Amniotic stem cell (primary cell): ENCODE data around the gene DNHD1.

Experiments
- DNase-seq: peaks from one replicate; lab custom pipeline; 2025; lab: John Stamatoyannopoulos, UW

Gene DNHD1

GRCh38 chr11:6612213-6613041, 115.3 kb downstream of the DNHD1 start, which contains the start of gene TAF10:
Gene TAF10 (minus strand): TSS chr11:6612216. CDS start chr11:6612189, 27 bp downstream.
- DNase-seq, result peak; percentile 95

GRCh38 chr11:6613496-6613895, 116.4 kb downstream of the DNHD1 start:
- no peak for DNase-seq

DNA sequence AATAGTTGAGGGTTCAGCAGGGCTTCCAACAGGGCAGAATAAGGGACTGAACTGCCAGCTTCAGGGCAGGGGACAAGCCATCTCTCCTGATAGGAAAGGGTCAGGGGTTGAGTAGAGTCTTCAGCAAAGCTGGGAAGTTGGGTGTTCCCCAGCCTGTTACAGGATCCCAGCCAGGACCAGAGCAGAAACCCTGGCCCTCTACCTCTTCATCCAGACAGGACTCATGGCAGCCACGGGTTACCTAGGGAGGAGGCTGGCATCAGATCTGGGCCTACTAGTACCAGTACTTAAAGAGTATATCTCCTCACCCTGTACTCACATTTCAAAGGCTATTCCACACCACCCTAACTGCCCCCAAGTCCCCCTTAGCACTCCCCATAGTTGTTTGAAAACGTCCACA, 117.4 kb downstream of the DNHD1 start:
- no peak for DNase-seq

GRCh38 chr11:6615046-6615445, 118.0 kb downstream of the DNHD1 start:
- no peak for DNase-seq

DNA sequence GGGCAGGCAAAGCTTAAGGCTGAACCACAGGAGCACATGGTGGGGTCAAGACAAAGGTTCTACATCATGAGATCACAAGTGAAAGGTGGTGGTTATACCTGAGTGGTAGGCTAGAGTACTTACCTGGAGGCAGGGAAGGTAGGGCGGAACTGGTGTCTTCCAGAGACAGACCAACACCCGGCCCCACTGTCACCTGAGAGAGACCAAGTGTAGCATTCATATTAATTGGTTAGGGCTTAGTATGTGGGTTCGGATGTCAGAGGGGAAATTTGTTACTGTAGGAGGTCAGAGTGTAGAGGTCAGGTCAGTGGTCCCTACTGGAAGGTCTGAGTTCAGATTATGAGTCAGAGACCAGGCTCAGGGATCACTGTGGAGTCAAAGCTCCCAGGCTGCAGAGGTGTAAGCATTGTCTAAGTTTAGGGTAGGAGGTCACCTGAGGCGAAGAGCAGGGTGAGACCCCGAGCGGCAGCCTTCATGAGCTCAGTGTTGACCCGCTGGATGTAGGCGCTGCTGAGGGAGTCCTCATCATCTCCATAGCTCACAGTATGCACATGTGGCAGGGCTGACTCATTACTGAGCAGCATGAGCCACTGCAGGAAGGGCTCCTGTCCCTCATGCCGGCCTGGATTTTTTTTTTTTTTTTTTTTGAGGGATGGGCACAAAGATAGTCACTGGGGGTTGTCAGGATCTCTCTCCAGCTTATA, 119.0 kb downstream of the DNHD1 start:
- DNase-seq, result no peak

DNA sequence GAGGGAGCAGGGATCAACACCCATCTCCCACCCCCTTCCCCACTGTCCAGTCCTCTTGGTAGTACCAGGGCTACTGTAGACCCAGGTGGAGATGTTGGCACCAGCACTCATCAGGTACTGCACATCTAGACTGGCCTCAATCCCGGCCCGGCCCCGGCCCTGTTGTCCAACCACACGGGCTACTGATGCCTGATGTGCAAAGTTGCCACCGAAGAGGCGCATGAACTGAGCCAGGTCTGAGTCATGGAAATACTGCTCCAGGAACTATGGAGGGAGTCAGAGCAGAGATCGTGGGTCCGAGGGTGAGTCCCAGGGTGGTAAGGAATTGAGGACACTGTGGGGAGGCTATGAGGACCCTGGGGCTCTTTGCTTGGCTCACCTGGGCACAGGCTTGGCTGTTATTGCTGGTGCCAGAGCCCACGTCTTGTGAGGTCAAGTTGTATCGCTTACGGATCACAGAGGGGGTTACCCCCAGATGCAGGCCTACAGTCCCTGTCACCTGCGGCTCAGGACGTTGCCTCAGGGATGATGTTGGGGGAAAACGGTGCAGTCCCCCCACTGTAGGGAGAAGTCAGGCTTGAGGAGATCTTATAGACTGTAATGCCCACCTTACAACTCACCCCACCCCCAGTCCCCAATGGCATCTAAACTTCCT, 119.6 kb downstream of the DNHD1 start:
- no peak for DNase-seq

DNA sequence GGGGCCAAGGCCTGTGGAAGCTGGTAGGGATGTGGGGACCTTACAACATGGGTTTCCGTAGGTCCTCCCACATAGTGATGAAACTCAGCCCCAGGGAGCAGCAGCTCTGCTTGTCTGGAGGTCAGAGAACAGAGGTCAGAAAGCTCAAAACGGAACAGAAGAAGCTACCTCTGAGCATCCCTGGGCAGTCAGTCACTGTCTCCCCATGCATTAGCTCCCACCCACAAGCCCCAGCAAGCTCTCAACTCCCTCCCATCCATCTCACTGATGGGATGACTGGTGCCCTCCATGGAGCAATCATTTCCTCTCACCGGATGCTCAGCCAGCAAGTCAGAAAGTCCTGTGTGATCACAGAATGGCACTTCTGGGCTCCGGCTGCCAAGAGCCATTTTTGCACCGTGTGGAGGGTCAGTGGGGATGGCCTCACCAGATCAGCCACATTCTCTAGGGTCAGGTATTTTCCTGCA, 120.3 kb downstream of the DNHD1 start:
- DNase-seq, result no peak

DNA sequence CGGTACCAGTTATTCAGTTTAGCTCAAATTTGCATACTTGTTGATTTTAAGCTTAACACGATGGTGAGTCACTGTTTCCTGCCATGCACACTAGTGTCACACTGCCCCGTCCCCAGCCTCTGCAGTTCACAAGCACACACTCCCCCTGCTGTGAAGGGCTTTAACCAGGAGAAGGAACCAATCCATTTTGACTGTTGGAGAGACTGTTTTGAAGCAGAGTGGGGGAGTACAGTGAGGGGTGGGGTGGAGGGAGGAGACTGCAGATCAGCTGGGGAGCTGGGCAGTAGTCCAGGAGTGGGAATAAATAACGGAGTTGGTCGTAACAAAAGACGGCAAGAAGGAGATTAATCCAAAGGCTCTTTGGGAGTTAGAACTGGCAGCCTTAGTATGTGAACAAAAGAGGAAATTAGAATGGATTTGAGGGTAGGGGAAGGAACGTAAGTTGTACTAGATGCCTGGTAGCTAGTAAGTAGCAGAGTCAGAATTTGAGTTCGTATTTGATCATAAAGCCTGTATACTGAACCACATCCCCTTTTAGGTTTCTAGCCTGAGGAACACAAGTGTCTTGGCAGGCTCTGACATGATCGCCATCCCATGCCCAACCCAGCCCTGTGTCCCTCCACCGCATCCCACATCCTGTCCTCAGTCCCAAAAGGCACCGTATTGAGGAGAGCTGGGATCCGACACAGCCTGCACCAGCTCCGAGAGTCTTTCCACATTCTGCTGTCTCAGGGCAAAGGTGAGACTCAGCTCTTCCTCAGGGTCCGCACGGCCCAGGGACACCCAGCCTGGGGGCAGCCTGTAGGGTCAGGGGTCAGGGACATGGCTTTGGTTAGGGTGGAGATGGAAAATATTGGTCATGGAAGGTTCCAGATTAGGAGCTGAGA, 121.3 kb downstream of the DNHD1 start:
- DNase-seq, result peak; percentile 65

GRCh38 chr11:6619004-6619745, 122.1 kb downstream of the DNHD1 start, which contains the start of gene TPP1:
Gene TPP1 (minus strand): TSS chr11:6619422. CDS start chr11:6619400, 22 bp downstream.
- peak; percentile 91 for DNase-seq

DNA sequence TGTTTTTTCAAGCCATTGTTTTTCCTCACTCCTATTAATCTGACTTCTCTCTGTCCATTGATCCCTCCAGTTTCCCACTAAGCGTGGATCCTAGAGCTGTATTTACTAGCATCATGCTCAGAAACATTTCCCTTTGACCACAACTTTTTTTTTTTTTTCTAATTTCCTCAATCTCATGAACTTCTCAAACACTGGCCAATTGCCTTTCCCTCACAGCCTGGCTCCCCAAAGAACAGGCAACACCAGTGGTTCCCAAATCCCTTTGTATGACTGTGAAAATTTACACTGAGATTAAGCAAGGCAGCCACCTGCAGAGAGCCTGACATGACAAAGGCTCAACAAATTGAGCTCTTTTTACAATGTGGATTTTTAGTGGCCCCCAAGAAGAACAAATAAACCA, 123.6 kb downstream of the DNHD1 start:
- no peak for DNase-seq
